Left forelimb (tissue), 1 donor: Measurements from ENCODE around the gene PRSS33.
A peak's percentile ranks its signal among the peaks of the same experiment; 100 is the strongest.

Source experiments
- DNase-seq: peaks from one replicate; pipeline ENCODE4 v3.0.0-alpha.2; 2018; ENCODE audit warnings: low spot score

Gene PRSS33

DNA sequence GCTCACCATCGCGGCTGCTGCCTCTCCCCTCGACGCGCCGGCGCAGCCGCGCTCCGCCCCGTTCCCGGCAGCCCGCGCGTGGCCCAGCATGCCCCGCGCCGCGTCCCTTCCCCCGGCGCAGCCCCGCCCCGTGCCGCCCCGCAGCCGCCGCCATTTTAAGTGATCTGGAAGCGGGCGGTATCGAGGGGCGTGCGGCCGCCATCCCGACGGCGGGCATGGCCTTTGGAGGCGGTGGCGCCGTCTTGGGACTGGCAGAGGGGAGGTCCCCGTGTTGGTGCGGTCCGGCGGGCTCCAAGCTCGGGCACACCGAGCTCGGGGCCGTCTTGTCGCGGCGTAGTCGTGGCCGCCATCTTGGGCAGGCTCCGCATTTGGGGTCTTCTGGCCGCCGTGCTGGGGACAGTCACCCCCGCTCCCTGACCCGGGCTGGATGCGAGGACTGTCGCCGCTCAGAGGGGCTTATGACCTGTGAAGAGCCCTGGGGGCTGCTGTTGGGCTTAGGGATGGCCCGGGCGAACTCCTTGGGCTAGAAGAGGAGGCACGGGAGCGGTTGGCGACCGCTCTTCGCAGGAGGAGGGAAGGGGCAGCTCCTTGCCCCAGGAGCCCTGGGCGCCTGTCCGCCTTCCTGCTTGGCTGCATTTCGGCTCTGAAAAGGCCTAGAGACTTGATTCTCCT lies 10.0 kb downstream of the PRSS33 start, which contains the start of gene ELOB:
Gene ELOB (minus strand): TSS at position 50 of the 672 bp plus-strand sequence. CDS start 41 bp downstream, at position 9.
- DNase-seq: peak; percentile 95

DNA sequence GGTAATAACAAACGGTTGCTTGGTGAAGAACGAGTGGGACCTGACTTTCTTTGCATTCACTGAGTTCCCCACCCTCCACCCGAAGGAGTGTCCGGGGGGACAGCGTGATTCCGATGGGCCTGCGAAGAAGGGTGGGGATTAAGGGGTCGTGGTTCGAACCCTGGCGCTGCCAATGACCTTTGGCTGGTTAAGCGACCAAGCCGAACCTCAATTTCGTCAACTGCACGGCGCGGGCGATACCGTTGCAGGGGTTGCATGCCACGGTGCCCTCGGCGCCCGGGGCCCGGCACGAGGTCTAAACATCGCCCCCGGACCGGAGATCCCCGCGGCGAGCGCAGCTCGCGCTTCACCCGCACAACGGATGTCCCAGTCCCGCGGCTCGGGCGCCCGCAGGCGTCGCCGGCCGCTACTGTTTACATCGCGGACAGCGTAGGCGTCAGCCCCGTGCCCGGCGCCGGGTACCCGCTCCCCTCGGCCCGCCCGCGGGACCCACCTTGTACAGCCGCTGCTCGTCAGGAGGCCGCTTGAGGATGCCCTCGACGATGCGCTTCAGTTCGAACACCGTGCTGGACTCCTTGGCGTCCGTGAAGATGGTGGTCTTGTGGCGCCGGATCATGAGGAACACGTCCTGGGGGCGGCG lies 10.7 kb downstream of the PRSS33 start:
- DNase-seq: no peak

DNA sequence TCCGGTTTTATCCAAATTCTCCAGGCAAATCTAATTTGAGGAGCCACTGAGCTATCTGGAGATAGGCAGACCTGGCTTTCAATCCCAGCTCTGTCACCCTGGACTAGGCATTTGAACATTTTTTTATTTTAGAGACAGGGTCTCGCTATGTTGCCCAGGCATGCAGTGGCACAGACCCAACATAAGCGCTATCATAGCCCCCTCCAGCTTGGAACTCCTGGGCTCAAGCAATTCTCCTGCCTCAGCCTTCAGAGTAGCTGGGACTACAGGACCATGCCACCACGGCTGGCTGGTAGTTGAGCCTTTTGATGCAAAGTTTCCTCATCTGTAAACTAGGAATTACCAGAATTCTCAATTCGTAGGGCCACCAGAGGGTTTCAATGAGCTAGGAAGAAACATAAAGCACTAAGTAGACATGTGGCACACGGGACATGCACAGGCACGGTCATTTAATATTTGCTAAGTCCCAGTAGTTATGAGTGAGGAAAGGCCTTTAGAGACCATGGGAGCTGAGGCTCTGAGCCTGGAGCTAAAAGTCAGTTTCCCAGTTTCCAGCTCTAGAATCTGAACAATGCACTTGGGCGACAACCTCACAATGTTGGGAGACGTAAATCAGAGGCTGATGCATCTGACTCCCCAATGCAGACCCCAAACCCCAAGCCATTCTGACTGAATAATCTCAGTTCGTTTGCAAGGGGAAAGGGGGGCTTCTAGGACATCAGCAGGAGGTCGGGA lies 11.4 kb downstream of the PRSS33 start:
- no peak for DNase-seq

DNA sequence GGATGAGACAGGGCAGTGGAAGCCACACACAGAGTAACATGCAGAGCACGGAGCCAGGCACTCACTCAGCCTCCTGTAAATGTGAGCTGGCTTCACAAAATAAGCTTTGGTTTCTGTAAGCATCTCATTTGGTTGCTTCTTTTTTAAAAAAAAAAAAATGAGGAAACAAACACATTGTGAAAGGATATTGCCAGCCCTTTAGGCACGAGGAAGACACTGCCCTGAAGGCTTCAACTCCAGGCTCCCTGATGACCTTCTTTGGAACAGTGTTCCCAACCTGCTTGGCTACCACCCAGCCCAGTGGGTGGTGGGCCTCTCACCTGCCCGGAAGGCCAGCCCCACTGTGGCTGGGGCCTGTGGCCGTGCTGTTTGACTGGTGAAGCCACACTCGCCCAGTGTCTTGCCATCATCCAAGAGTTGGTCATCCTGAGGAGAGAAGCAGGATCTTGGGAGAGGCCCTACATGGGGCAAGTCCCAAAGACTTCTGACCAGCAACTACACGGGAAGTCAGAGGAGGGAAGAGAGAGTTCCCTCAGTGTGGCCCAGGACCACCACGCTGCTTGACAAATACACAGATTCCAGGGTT lies 12.1 kb downstream of the PRSS33 start:
- no peak for DNase-seq

DNA sequence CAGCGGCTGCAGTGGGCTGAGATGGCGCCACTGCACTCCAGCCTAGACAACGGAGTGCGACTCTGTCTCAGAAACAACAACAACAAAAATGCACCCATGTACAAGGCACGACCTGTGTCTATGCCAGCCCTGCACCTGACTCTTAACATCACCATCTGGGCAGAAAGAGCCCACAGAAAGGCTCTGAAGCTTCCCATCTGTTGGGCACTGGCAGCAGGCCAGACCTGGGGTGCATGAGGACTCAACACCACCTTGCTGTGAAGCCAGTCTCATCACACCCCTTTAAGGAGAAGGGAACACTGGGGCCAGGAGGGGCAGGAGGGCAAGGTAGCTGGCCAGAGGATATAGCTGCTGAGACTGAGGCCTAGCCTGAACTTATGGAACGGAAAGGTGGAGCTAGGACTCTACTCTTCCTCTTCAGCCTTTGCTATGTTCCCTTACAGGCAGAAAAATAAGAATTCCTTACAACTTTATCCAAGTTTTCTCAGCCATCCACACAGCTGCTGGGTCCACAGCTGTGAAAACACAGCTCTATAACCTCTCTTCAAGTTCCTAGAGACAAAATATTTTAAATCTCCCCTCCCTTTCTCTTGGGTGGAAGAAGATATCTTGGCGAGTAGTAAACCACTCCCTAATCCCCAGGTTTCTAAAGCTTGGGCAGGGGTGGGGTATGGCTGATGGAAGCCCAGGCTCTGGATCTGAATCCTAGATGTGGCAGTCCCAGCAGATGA lies 13.0 kb downstream of the PRSS33 start:
- DNase-seq: no peak

DNA sequence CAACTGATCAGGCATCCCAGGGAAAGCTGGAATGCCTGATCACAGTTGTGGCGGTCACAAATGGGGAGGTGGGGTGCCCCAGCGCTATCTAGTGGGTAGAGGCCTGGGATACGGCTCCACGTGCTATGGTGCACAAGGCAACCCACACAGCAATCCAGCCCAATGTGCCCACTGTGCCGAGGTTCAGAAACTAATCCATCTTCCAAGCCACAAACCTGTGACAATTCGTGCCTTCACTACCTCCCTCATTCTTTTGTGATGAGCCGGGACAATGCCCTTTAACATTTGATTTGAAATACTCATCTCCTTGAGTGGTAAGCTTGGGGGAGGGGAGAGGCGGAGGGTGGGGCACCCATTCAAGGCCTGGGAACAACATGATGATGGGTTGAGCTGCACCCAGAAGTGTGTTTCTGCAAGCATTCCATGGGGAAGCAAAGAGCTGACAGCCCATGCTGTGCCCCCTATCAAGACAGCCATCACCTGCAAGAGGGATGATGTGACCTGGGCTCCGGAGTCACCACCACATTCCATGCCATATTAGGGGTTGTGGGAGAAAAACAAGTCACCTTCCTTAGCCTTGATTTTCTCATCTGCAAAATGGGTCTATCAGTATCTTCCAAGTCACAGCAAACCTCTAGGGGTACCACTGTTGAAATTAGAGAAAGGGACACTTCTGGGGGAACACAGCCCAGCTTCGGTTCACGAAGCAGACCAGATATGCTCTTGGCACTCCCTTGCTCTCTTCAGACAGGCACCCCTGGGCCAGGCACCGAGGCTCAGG lies 14.0 kb downstream of the PRSS33 start:
- DNase-seq: no peak

DNA sequence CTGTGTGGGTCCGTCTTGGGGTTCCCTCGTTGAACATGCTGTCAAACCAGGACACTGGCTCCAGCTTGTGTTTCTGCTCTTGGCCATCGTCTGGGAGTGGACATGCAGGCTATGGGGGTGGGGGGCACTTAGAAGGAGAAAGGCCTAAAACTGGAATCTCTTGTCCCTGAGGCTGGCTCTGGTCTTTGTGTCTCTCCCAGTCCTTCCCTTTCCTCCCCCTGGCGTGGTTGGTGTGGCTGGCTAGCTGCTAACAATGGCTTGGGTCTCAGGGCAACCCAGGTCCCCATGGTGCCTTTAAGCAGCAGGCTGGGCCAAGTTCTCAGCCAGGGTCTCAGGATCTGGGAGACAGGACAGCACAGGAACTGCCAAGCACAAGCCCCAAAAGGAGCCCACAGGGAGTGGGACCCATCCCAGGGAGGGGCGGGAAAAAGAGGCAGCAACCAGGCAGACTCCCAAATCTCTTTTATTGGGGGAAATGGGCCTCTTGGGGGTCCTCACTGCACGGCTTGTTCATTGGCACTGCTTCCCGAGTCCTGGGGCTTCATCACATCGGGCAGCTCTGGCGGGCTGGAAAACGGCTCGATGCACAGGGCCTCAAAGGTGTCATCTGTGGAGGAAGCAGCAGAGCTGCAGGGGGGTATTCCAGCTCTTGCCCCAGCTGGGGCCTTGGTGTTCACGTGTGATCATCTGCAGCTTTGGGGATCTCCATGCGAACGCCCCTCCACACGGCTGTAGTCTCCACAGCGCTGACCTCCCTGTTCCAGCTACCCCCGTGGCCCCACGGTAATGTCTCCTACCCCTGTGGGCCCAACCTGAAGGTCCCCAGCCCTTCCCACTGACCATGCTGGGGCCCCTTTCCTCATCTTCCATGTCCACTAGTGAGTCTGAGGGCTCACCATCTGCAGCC lies 15.6 kb downstream of the PRSS33 start:
- DNase-seq: no peak

DNA sequence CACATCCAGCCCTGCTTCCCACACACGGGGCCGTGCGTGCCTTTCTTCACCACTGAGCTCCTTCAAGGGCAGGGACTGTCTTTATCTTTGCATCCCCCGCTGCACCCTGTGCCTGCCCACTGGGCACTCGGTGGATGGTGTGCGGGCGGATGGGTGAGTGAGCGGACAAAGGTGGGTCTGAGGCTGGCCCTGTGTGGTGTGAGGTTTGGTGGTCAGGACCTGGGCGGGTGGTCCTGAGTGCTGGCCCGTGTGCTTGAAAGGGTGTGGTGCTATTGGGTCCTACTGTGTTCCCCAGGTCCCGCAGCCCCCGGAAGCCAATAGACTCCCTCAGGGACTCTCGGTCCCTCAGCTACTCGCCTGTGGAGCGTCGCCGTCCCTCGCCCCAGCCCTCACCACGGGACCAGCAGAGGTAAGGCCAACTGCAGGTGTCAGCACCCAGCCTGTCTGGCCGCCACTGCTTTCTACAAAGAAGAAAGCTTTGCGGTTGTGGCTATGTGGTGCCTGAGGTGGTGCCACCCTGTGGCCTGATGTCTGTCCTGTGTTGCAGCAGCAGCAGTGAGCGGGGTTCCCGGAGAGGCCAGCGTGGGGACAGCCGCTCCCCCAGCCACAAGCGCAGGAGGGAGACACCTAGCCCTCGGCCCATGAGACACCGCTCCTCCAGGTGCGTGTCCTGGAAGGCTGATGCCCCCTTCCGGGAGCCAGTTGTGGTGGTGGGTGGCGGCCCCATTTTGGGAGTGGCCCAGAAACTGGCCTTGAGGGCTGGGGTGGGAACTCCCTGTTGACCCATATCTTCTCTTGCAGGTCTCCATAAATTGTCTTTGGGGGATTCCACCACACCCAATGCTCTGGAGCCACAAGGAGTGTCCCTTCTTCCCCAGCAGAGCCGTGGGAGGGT lies 17.1 kb downstream of the PRSS33 start:
- DNase-seq: no peak

DNA sequence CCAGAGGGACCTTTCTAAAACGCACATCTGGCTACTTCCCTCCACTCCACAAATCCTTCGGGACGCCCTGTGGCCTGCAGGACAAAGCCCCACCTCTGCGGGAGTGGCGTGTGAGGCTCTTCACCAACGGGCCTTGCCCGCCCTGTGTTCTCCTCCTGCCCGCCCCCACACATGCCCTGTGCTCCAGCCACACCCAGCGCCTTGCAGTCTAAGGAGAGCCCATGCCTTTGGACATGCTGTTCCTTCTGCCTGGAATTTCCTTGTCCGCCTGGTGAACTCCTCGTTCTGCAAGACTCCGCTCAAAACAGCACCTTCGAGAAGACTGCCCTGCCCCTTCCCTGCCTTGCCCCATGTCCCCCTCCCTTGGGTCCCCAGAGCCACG lies 17.7 kb downstream of the PRSS33 start:
- no peak for DNase-seq

DNA sequence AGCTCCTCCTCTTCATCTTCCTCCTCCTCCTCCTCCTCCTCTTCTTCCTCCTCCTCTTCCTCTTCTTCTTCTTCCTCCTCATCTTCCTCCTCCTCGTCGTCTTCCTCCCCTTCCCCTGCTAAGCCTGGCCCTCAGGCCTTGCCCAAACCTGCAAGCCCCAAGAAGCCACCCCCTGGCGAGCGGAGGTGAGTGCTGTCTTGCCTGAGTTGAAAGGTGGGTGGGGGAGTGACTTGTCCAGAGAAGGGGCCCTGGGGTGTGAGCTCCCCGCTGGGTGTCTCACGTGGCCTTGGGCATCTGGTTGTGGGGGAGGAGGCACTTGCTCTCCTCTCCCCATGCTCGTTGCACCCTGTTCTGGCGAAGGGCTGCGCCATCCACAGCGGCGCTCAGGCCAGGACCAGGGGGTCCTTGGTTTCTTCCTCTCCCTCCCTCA lies 18.2 kb downstream of the PRSS33 start:
- no peak for DNase-seq

DNA sequence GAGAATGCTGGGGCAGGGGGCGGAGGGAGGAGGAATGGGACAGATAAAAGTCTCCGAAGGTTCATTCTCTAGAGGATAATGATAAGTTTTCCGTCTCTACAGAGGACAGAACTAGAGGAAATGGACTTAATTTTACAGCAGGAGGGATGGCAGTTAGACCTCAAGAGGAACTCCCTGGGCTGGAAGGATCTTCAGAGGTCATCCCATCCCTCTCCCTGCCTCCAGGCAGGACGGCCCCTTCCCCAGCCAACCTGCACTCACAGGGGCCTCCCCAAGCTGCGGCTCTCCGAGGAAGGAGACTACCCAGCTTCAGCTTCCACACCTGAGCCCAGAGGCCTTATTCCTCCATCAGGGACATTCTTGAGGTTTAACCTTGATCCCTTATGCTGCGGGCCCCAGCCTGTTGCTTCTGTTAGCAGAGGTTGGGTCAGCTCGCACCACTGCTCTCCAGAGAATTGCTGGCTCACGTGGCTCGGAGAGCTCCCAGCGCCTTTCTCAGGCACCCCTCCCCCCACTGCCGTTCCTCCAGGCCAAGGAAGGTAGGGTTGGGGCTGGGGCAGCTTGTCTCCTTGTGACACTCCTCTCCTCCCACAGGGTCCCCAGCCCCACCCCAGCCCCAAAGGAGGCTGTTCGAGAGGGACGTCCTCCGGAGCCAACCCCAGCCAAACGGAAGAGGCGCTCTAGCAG lies 18.8 kb downstream of the PRSS33 start:
- no peak for DNase-seq

DNA sequence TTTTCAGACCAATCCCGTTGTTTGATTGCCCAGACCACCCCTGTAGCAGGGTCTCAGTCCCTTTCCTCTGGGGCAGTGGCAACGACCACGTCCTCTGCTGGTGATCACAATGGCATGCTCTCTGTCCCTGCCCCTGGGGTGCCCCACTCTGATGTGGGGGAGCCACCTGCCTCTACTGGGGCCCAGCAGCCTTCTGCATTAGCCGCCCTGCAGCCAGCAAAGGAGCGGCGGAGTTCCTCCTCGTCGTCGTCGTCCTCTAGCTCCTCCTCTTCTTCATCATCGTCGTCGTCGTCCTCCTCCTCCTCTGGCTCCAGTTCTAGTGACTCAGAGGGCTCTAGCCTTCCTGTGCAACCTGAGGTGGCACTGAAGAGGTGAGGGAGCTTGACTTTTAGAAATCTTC lies 19.5 kb downstream of the PRSS33 start:
- no peak for DNase-seq

DNA sequence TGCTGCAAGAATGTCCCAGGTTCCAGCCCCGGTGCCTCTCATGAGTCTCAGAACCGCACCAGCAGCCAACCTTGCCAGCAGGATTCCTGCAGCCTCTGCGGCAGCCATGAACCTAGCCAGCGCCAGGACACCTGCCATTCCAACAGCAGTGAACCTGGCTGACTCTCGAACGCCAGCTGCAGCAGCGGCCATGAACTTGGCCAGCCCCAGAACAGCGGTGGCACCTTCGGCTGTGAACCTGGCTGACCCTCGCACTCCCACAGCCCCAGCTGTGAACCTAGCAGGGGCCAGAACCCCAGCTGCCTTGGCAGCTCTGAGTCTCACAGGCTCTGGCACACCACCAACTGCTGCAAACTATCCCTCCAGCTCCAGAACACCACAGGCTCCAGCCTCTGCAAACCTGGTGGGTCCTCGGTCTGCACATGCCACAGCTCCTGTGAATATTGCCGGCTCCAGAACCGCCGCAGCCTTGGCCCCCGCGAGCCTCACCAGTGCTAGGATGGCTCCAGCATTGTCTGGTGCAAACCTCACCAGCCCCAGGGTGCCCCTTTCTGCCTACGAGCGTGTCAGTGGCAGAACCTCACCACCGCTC lies 20.1 kb downstream of the PRSS33 start:
- no peak for DNase-seq

DNA sequence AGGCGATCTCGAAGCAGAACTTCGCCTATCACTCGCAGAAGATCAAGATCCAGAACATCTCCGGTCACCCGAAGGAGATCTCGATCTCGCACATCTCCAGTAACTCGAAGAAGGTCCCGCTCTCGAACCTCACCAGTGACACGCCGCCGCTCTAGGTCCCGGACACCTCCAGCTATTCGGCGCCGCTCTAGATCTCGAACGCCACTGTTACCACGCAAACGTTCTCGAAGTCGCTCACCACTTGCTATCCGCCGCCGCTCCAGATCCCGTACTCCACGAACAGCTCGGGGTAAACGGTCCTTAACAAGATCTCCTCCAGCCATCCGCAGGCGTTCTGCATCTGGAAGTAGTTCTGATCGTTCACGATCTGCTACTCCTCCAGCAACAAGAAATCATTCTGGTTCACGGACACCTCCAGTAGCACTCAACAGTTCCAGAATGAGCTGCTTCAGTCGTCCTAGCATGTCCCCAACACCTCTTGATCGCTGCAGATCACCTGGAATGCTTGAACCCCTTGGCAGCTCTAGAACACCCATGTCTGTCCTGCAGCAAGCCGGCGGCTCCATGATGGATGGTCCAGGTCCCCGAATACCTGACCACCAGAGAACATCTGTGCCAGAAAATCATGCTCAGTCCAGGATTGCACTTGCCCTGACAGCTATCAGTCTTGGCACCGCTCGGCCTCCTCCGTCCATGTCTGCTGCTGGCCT lies 20.8 kb downstream of the PRSS33 start:
- no peak for DNase-seq

DNA sequence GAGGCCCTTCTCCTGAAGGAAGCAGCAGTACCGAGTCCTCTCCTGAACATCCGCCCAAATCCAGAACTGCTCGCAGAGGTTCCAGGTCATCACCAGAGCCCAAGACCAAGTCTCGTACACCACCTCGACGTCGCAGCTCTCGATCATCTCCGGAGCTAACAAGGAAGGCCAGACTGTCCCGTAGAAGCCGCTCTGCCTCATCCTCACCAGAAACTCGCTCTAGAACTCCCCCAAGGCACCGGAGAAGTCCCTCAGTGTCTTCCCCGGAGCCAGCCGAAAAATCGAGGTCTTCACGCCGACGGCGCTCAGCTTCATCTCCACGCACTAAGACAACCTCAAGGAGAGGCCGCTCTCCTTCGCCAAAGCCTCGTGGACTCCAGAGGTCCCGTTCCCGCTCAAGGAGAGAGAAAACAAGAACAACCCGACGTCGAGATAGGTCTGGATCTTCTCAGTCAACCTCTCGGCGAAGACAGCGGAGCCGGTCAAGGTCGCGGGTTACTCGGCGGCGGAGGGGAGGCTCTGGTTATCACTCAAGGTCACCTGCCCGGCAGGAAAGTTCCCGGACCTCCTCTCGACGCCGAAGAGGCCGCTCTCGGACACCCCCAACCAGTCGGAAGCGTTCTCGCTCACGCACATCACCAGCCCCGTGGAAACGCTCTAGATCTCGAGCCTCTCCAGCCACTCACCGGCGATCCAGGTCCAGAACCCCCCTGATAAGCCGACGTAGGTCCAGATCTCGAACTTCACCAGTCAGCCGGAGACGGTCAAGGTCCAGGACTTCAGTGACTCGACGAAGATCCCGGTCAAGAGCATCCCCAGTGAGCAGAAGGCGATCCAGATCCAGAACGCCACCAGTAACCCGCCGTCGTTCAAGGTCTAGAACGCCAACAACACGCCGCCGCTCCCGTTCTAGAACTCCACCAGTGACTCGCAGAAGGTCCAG lies 21.6 kb downstream of the PRSS33 start:
- no peak for DNase-seq

DNA sequence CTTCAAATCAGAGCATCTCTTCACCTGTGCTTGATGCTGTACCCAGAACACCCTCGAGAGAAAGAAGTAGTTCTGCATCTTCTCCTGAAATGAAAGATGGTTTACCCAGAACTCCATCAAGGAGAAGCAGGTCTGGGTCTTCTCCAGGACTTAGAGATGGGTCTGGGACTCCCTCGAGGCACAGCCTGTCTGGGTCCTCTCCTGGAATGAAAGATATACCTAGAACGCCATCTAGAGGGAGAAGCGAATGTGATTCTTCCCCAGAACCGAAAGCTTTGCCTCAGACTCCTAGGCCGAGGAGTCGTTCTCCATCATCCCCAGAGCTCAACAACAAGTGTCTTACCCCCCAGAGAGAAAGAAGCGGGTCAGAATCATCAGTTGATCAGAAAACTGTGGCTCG lies 22.6 kb downstream of the PRSS33 start:
- no peak for DNase-seq
